Left lung (tissue), 10 donors: ENCODE measurements around the gene CHD5. TPM values are rescaled to one million over a fixed set of nuclear protein-coding genes. Genes with fewer than 3 reads are reported as not detected.
A peak's percentile ranks its signal among the peaks of the same experiment; 100 is the strongest.

ENCODE experiments used
- ATAC-seq: fragments of 200-7000 bp; cut with Tn5 transposase; one replicate; pipeline ENCODE4 v1.9.1; 2020; ENCODE audit warnings: moderate library complexity
- DNase-seq, 4 donors: peaks; one replicate each; pipeline ENCODE4 v3.0.0-alpha.2; 2013 to 2020
- H3K27ac ChIP-seq, 2 donors: fragments of 200-600 bp; sonication (generic) in 1 of 2; one replicate each; pipeline versions ENCODE4 v1.5.0 to v1.8.0; 2020 to 2021
- H3K27me3 ChIP-seq, 2 donors: fragments of 200-600 bp; sonication (generic) in 1 of 2; one replicate each; pipeline versions ENCODE4 v1.5.0 to v1.8.0; 2020 to 2021
- H3K36me3 ChIP-seq, 2 donors: fragments of 200-600 bp; sonication (generic) in 1 of 2; one replicate each; pipeline versions ENCODE4 v1.5.0 to v1.8.0; 2020 to 2021
- H3K4me1 ChIP-seq, 2 donors: fragments of 200-600 bp; one replicate each; pipeline ENCODE4 v1.8.0; 2021
- H3K4me3 ChIP-seq, 2 donors: fragments of 200-600 bp; sonication (generic) in 1 of 2; one replicate each; pipeline versions ENCODE4 v1.5.0 to v1.8.0; 2020 to 2021; ENCODE audit warnings: mild to moderate bottlenecking in 1 of 2
- H3K9me3 ChIP-seq, 2 donors: fragments of 200-600 bp; sonication (generic) in 1 of 2; one replicate each; pipeline versions ENCODE4 v1.5.0 to v1.8.0; 2020 to 2021
- CTCF ChIP-seq, 2 donors: fragments of 200-600 bp; sonication (generic) in 1 of 2; IDR thresholded peaks; one replicate each; pipeline versions ENCODE4 v1.5.0 to v1.8.0; 2021; ENCODE audit warnings: antibody characterized with exemption in 2 of 2
- intact Hi-C, 2 donors: fragments of 100-400 bp; cut with DNase I; formaldehyde crosslinking; loops; one replicate each; pipeline versions ENCODE4 v1.11.2 to v1.14.2; 2022
- polyA plus RNA-seq, 6 donors: library from polyadenylated mRNA; unstranded; fragments of 120-200 nt; gene quantifications; one replicate each; pipeline ENCODE4 v1.2.1, GENCODE V29; 2013; ENCODE audit not compliant: insufficient read length in 6 of 6
- total RNA-seq, 2 donors: library from RNA; stranded (reverse); fragmentation: NEBNext Ultra II Directional; extraction: Animal tissue kit (Norgen Biotek cat#: 25700); gene quantifications; one replicate each; pipeline ENCODE4 v1.2.1, GENCODE V29; 2021
- donor health status: DM: no; HTN: yes; CAD: no.
- donor health status: DM: no; HTN: no; CAD: no.

The CHD5 gene
- total and polyA plus RNA-seq, 8 donors: 0.03 to 0.36 (median 0.13) TPM

DNA sequence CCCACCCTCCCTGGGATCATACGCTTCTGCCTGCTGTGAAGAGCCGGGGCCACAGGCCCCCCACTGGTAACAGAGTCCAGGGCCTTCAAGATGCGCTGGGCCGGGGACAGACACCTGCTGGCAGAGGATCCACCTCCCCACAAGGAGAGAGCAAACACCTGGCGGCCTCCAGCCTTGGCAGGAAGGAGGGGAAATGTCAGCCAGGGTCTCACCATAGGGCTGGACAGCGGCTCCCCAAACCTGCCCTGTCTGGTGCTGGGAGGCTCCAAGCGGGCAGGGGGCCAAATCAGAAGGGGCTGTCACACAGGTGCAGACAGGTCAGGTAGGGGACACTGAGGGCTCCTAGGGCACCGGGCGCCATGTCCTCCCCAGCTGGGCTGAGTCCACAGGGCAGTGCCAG is 75.5 kb downstream of the CHD5 start:
- DNase-seq (peak in 1 of 4 donors; percentile 60), ATAC-seq (no peak)
- Histone ChIP-seq H3K36me3 (no peaks in the 10 kb centered on the region), H3K4me1 (no peaks in the 10 kb centered on the region), H3K9me3 (no peaks in the 10 kb centered on the region), H3K4me3 (no peak overlapping the region), H3K27ac (no peak overlapping the region), H3K27me3 (peaks cover 0 to 86% of the 10 kb centered on the region in 2 donors)
- intact Hi-C loops: no loop called here
- TF ChIP-seq CTCF (IDR thresholded peaks at IDR 0.05): no peak

DNA sequence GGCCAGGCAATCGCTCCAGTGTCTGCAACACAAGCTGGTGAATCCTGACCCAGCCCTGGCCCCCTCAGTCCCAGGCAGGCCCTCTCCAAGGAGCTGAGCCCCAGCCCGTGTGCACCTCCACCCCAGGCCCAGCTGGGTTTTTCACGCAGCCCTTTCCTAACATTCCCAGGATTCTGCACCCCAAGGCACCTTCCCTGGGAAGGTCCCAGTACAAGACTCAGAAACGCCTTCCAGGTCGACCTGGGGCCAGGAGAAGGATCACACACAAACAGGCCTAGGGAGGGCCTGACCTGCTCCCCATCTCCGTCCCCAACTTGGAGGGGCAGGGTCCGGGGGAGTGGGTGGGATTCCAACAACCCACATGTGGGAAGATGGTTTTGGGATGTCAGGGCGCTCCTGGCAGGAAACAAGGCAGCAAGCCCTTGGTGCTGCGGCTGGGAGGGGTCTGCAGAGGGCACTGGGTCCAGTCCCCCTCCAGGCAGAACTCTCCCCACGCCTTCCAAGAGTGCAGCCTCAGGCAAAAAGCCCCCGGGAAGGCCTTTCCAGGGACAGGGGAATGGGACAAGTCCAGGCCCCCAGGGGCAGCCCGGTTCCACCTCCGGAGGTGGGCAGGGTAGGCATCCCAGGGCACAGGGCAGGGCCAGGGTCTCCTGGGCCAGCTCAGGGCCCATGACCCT is 76.1 kb downstream of the CHD5 start:
- no peak for TF ChIP-seq CTCF (IDR thresholded peaks at IDR 0.05)
- H3K4me1 ChIP-seq: no peaks in the 10 kb centered on the region
- ATAC-seq (no peak), DNase-seq (peak in 1 of 4 donors; percentile 61)
- no peak overlapping the region for H3K4me3 ChIP-seq
- peaks cover 0 to 6% of the 10 kb centered on the region in 2 donors for H3K36me3 ChIP-seq
- no peak overlapping the region for H3K27ac ChIP-seq
- intact Hi-C loops: no loop called here
- H3K9me3 ChIP-seq: no peaks in the 10 kb centered on the region
- peaks cover 0 to 86% of the 10 kb centered on the region in 2 donors for H3K27me3 ChIP-seq

- ATAC-seq: no peak
- Histone ChIP-seq H3K27me3 (peaks cover 0 to 80% of the 10 kb centered on the region in 2 donors), H3K27ac (no peak overlapping the region), H3K9me3 (no peaks in the 10 kb centered on the region), H3K36me3 (peaks cover 0 to 13% of the 10 kb centered on the region in 2 donors), H3K4me3 (no peak overlapping the region), H3K4me1 (no peaks in the 10 kb centered on the region)
- TF ChIP-seq CTCF (IDR thresholded peaks at IDR 0.05): no peak
- intact Hi-C loops: no loop called here
- DNase-seq: peak in 1 of 4 donors; percentile 78
Observed at GRCh38 chr1:6103111-6103853, 76.8 kb downstream of the CHD5 start.

DNA sequence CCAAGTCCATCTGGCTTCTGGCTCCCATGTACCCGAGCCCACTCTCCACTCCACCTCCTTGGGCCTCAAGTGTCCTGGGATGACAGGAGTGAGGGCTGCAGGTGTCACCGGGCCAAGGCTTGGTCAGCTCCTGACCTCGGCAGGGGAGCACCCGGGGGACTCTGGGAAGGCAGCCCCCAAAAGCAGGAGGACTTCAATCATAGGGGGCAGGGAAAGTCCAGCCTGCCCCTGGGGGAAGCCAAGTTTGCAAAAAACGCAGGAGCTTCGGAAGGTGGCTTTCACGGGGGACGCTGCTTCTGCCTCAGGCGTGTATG is 77.6 kb downstream of the CHD5 start:
- H3K36me3 ChIP-seq: peaks cover 0 to 21% of the 10 kb centered on the region in 2 donors
- H3K9me3 ChIP-seq: no peaks in the 10 kb centered on the region
- H3K27ac ChIP-seq: no peak overlapping the region
- intact Hi-C loops: no loop called here
- no peak overlapping the region for H3K4me3 ChIP-seq
- DNase-seq: no peak
- H3K4me1 ChIP-seq: no peaks in the 10 kb centered on the region
- no peak for TF ChIP-seq CTCF (IDR thresholded peaks at IDR 0.05)
- H3K27me3 ChIP-seq: peaks cover 0 to 77% of the 10 kb centered on the region in 2 donors
- no peak for ATAC-seq

DNA sequence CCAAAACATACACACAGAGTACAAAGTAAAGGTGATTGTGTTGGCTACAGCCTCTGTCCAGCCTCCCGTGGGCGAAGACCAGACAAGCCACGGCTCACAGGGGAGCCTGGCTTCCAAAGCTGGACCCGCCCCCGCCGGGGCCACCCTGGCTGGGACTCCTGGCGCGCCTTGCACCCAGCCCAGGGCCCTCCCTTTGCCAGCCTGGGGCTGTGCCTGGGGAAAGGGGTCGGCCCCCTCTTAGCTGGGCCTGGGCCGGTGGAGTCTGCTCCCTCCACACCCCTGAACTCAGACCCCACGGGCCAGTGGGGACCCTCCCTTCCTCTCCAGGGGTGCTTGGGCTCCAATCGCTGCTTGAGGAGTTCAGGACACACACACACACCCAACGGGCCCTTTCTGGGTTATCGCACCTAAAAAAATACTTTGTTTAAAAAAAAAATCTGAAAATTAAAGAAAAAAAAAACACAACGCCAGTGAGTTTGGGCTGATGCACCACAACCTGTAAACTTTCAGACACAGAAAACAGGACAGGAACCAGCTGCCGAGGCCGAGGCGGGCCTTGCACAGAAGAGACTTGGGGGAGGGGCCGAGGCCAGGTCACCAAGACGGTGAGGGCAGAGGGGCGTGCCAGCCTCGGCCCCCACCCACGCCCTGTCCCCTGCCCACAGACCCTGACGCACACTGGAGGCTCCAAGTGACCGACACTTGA is 78.1 kb downstream of the CHD5 start:
- TF ChIP-seq CTCF (IDR thresholded peaks at IDR 0.05): no peak
- H3K27ac ChIP-seq: no peak overlapping the region
- H3K9me3 ChIP-seq: no peaks in the 10 kb centered on the region
- intact Hi-C loops: no loop called here
- H3K27me3 ChIP-seq: peaks cover 0 to 77% of the 10 kb centered on the region in 2 donors
- no peak overlapping the region for H3K4me3 ChIP-seq
- H3K4me1 ChIP-seq: no peaks in the 10 kb centered on the region
- ATAC-seq (no peak), DNase-seq (peak in 1 of 4 donors; percentile 75)
- peaks cover 0 to 26% of the 10 kb centered on the region in 2 donors for H3K36me3 ChIP-seq
